Bronchial epithelial cell (primary cell): ENCODE results near the gene CFAP251. TPM values are rescaled to one million over a fixed set of nuclear protein-coding genes. Genes with fewer than 3 reads are reported as not detected.

Source experiments
- DNase-seq: peaks from one replicate; pipeline ENCODE4 v3.0.0-alpha.2; 2010; ENCODE audit warnings: low read depth
- FAIRE-seq: peaks from 2 replicates; lab custom pipeline; 2011; peaks lifted over from hg19 to GRCh38; lab: Jason Lieb, UNC
- H3K27me3 ChIP-seq: 2 replicates; pipeline ENCODE4 v1.5.1; 2011; ENCODE audit warnings: low read length; ENCODE audit not compliant: control insufficient read depth, insufficient read depth
- H3K36me3 ChIP-seq: 2 replicates; pipeline ENCODE4 v1.5.1; 2011; ENCODE audit warnings: low read length; ENCODE audit not compliant: control insufficient read depth, insufficient read depth
- H3K4me3 ChIP-seq: 2 replicates; pipeline ENCODE4 v1.5.1; 2011; ENCODE audit warnings: mild to moderate bottlenecking, low read depth, low read length, control low read depth
- CTCF ChIP-seq: IDR thresholded peaks from 2 replicates; pipeline ENCODE4 v1.5.1; 2011; ENCODE audit warnings: mild to moderate bottlenecking, moderate library complexity, low read length, control low read depth, inconsistent platforms; ENCODE audit not compliant: insufficient read depth, severe bottlenecking
- total RNA-seq: library from RNA; depleted of rRNA; stranded (reverse); fragments of >200 nt; gene quantifications from 2 replicates; pipeline ENCODE4 v1.2.1, GENCODE V29; 2014

CFAP251 gene
- total RNA-seq, 1 donor from 2014 or later, result 13.7 TPM

- no peak overlapping the region for H3K4me3 ChIP-seq
- TF ChIP-seq CTCF, result no peak
- H3K36me3 ChIP-seq, result peaks cover 1% of the 10 kb centered on the region
- DNase-seq (no peak), FAIRE-seq (no peak)
- H3K27me3 ChIP-seq, result no peaks in the 10 kb centered on the region
Measured at GRCh38 chr12:121930862-121931261, 12.5 kb downstream of the CFAP251 start.

GRCh38 chr12:121932176-121932536 is 13.8 kb downstream of the CFAP251 start:
- Histone ChIP-seq H3K27me3 (no peaks in the 10 kb centered on the region), H3K36me3 (peaks cover 3% of the 10 kb centered on the region), H3K4me3 (no peak overlapping the region)
- no peak for TF ChIP-seq CTCF
- no peak for DNase-seq
- FAIRE-seq, result no peak

GRCh38 chr12:121932914-121933521 is 14.6 kb downstream of the CFAP251 start:
- H3K27me3 ChIP-seq, result no peaks in the 10 kb centered on the region
- TF ChIP-seq CTCF, result no peak
- no peak for DNase-seq
- no peak for FAIRE-seq
- no peak overlapping the region for H3K4me3 ChIP-seq
- peaks cover 3% of the 10 kb centered on the region for H3K36me3 ChIP-seq

DNA sequence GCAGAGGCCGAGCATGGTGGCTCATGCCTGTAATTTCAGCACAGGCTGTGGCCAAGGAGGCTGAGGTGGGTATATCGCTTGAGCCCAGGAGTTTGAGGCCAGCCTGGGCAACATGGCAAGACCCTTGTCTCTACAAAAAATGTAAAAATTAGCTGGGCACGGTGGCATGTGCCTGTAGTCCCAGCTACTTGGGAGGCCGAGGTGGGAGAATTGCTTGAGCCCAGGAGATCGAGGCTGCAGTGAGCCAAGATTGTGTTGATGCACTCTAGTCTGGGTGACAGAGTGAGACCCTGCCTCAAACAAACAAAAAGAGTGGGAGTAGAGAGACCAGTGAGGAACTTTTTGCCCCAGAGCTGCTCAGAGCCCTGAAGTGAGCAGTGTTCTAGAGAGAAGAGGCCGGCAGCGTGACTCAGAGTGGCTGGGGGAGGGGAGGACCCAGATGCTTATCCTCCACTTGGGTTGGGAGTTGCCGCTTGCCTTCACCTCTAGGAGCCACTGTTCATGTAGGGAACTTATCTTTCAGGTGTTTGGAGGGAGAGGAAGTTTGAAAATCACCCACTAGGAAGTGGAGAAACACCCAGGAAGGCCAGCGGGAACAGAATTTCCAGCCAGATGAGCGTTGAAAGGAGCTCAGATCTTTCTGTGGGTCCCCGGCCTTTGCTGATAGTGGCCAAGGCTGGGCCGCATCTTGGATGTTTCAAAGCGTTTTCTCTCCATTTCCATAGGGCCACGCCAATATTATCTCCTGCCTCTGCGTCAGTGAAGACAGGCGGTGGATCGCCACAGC is 15.3 kb downstream of the CFAP251 start:
- no peak overlapping the region for H3K4me3 ChIP-seq
- FAIRE-seq (no peak), DNase-seq (peak; percentile 23)
- TF ChIP-seq CTCF, result no peak
- peaks cover 3% of the 10 kb centered on the region for H3K36me3 ChIP-seq
- H3K27me3 ChIP-seq, result no peaks in the 10 kb centered on the region

GRCh38 chr12:121934309-121934664 is 15.9 kb downstream of the CFAP251 start:
- DNase-seq (no peak), FAIRE-seq (no peak)
- H3K36me3 ChIP-seq, result peaks cover 3% of the 10 kb centered on the region
- H3K4me3 ChIP-seq, result no peak overlapping the region
- no peak for TF ChIP-seq CTCF
- no peaks in the 10 kb centered on the region for H3K27me3 ChIP-seq
